GM21390 (cell line): ENCODE measurements around the gene CCDC30.
"Not testable (repeated sequence)": the region's sequence is repeated elsewhere in the genome, so short reads cannot be mapped to it uniquely, and the experiment has no call there.

Source experiments
- ATAC-seq: cut with Tn5 transposase; IDR thresholded peaks from one replicate; pipeline ENCODE4 v1.9.1; 2021; ENCODE audit not compliant: unreplicated experiment

CCDC30 gene

DNA sequence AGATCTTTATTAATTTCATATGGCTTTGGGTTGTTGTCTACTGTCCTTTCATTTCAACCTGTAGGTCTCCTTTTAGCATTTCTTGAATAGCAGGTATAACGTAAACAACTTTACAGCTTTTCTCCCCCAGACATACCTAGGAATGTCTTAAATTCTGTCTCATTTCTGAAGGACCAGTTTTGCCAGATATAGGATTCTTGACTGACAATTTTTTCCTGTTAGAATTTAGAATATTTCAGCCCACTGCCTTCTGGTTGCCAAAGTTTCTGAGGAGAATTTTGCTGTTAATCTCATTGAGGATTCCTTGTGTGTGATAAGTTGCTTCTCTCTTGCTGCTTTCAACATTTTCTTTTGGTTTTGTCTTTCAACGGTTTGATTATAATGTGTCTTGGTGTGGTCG, 60.1 kb downstream of the CCDC30 start:
- ATAC-seq = no peak

GRCh38 chr1:42524330-42524729, 61.2 kb downstream of the CCDC30 start:
- no peak for ATAC-seq

- no peak for ATAC-seq
Measured at GRCh38 chr1:42529724-42530181, 66.7 kb downstream of the CCDC30 start.

DNA sequence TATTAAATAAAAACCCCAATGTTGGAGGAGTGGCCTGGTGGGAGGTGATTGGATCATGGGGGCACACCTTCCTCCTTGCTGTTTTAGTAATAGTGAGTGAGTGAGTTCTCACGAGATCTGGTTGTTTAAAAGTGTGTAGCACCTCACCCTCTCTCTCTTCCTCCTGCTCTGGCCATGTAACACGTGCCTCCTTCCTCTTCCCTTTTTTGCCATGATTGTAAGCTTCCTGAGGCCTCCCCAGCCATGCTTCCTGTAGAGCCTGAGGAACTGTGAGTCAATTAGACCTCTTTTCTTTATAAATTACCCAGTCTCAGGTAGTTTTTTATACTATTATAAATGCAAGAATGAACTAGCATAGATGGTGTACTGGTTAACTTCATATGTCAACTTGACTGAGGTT, 68.0 kb downstream of the CCDC30 start:
- no peak for ATAC-seq

- no peak for ATAC-seq
Measured at GRCh38 chr1:42533101-42533863, 70.2 kb downstream of the CCDC30 start.

DNA sequence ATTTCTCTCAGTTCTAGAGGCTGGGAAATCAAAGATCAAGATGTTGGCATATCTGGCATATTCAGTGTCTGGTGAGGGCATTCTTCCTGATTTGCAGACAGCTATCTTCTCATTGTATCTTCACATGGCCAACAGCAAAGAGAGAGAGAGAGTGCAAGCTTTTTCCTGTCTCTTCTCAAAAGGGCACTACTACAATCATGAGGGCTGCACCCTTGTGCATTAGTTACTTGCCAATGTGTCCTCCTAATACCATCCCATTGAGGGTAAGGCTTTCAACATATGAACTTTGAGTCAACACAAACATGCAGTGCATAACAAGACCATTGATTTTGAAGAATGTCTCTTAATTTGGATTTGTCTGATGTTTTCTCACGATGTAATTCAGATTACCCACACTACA, 78.0 kb downstream of the CCDC30 start:
- no peak for ATAC-seq

GRCh38 chr1:42551180-42551579, 88.1 kb downstream of the CCDC30 start:
- ATAC-seq = no peak

GRCh38 chr1:42551590-42551989, 88.5 kb downstream of the CCDC30 start:
- ATAC-seq = no peak

- ATAC-seq = no peak
Measured at GRCh38 chr1:42552636-42553035, 89.5 kb downstream of the CCDC30 start.

DNA sequence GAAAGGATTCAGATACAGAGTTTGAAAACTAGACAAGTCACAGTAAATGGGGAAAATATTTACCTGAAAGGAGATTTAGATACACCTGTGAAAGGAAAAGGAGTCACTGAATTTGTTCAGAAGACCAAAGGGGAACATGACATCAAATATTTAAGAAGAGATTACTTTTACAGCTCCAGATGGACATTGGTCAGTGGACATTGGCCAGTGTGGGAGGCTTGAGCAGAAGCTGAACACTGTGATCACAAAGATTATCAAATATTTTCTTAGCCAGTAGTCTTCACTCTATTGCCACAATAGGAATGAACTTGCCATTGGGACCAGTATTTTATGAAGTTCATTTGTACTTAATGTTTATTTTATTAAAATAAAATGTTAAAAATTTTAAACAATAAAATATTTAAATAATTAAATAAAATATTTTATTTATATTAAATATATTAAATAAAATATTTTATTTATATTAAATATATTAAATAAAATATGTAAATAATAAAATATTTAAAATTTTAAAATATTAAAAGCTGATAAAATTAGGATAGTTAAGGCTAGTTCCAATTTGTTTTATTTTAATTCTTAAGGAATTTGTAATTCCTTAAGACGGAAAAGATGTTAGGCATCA, 94.3 kb downstream of the CCDC30 start:
- no peak for ATAC-seq

- ATAC-seq = no peak
Measured at GRCh38 chr1:42567038-42567437, 104.0 kb downstream of the CCDC30 start.

DNA sequence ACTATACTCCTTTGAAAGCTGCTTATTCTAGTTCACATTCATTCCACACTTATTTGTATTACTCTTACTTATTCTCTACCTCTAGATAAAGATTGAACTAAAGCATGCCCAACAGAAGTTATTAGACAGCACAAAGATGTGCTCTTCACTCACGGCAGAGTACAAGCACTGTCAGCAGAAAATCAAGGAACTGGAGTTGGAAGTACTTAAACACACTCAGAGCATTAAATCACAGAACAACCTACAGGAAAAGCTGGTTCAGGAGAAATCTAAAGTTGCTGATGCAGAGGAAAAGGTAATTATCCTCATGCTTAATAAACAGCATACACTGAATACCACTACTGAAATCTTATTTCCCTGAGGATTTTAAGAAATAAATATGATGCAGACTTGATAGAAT, 113.8 kb downstream of the CCDC30 start:
- ATAC-seq = no peak

DNA sequence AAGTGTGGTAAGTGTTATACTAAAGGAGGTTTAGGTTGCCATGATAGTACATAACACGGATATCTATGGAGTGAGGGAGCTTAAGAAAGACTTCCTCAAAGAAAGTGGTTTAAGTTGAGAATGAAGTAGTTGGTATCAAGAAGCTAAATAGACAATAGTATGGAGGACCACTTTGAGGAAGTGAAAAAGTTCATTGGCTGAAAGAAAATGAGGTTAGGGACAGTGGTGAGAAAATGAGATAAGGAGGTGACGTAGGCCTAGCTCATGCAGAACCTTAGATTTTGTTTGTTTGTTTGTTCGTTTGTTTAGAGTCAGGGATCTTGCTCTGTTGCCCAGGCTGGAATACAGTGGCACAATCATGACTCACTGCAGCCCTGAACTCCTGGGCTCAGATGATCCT, 122.9 kb downstream of the CCDC30 start:
- ATAC-seq = no peak

DNA sequence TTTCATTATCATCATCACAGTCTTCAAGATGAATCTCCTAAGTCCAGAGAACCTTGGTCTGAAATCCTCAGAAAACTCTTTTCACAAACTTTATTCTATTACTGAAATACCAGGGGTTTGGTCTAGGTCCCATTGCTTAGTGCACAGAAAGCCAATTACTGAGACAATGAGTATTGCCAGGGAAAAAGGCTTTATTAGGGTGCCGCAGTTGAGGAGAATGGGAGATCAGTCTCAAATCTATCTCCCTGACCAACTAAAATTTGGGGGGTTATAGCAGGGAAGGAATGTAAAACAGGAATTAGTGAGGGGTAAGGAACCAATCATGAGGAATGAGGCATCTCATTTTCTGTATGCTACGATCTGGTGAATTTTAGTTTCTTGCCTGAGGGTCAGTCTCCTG, 124.7 kb downstream of the CCDC30 start:
- ATAC-seq = no peak

GRCh38 chr1:42592811-42593210, 129.7 kb downstream of the CCDC30 start:
- ATAC-seq = no peak

DNA sequence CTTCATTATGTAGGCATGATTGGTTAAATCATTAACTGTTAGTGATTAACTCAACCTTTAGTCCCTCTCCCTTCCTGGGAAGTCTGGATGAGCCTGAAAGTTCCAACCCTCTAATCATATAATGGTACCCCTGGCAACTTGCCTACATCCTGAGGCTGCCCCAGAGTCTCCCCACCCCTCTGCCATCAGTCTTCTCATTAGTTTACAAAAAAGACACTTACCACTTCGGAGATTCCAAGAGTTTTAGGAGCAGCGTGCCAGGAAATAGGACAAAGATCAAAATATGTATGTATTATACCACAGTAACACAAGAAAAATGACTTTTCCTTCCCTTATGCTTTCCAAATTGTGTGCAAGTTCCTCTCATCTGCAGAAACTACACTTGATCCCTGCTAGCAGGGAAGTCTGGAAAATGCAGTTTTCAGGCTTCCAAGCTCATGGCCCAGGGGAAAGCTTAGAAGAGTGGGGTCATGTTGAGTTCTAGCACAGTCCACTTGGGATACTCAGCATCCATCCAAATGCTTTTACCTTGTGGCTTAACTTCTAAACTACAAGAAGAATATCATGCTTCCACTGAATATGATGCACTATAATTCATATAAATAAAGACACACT, 130.5 kb downstream of the CCDC30 start:
- no peak for ATAC-seq

DNA sequence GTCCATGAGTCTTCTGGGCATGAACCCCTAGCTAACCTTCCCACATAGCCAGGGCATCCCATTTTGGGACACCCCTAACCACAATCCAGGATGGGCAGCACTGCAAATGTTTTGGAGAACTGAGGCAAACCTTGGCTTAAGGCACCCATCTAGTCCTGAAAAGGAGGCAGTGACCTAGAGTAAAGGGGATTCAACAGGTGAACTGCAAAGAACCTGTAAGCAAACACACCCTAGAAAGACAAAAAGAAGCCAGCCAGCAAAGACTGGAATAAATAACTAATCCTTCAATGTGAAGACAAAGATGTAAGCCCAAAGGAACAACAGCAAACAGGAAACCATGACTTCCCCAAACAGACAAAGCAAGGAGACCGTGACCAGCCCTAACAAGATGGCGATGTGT, 138.4 kb downstream of the CCDC30 start:
- ATAC-seq = no peak

DNA sequence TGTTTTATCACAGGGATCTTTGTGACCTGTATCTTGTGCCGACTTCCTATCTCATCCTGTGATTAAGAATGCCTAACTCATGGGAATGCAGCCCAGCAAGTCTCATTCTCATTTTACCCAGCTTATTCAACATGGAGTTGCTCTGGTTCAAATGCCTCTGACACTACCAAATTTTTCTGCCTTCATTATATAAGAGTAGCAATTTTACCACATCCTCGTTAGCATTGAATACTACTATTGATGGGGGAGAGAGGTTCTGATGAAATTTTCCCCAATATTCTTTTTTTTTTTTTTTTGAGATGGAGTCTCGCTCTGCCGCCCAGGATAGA, 150.7 kb downstream of the CCDC30 start:
- ATAC-seq = no peak

DNA sequence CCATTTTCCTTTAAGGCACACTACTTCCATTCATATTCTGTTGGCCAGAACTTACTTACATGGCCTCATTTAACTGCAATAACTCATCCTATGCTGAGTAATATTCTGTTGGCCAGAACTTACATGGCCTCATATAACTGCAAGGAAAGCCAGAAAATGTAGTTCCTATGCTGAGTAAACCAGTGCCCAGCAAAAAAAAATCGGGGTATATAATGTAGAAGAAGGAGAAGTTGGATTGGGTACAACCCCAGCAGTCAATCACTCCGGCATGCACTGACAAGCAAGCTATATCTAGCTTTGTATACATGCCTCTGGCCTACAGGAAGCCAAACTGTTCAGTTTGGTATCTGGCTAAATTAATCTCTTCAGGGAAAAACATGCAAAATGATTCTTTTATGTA, 155.8 kb downstream of the CCDC30 start:
- no peak for ATAC-seq

DNA sequence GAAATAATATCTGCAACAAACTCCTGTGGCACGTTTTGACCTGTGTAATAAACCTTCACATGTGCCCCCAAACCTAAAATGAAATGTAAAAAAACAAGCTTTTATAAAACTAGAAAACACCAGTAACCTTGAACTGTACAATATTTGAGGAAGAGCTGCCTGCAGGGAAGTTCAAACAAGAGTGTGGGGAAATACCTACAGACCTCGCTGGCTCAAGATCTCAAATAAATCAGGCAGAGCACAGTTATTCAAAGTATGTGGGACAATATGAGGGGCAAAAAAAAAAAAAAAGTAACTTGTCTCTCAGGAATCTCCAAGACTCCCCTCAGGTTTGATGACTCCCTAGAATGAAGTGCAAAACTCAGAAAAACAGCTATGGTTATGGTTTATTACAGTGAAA, 157.2 kb downstream of the CCDC30 start:
- no peak for ATAC-seq

DNA sequence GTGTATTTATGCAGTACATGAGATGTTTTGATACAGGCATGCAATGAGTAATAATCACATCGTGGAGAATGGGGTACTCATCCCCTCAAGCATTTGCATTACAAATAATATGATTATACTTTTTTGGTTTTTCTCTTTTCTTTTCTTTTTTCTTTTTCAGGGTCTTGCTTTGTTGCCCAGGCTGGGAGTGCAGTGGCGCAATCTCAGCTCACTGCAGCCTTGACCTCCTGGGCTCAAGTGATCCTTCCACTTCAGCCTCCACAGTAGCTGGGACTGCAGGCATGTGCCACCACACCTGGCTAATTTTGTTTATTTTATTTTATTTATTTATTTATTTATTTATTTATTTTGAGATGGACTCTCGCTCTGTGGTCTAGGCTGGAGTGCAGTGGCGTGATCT, 158.1 kb downstream of the CCDC30 start:
- not testable (repeated sequence) for ATAC-seq

DNA sequence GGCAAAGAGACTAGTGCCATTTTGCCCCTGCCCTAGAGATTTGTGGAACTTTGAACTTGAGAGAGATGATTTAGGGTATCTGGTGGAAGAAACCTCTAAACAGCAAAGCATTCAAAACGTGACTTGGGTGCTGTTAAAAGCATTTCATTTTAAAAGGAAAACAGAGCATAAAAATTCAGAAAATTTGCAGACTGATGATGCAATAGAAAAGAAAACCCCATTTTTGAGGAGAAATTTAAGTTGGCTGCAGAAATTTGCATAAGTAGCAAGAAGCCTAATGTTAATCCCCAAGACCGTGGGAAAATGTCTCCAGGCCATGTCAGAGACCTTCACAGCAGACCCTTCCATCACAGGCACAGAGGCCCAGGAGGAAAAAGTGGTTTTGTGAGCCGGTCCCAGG, 164.1 kb downstream of the CCDC30 start:
- not testable (repeated sequence) for ATAC-seq
